ENCODE data around the gene NUS1.

GRCh38 chr6:117739869-117740268 is 64.6 kb downstream of the NUS1 start:
- TF ChIP-seq CTCF (conservative IDR thresholded peaks at IDR 0.05; ENCODE audit: low read depth in 2 of 2) (no peak), EZH2 (IDR thresholded peaks at IDR 0.05; ENCODE audit: low read depth, unreplicated experiment) (no peak), JUNB (IDR thresholded peaks at IDR 0.05; ENCODE audit: unreplicated experiment) (no peak), POLR2AphosphoS5 (IDR thresholded peaks at IDR 0.05; ENCODE audit: low read depth) (no peak), ZNF331 (CRISPR knock-in tag; IDR thresholded peaks at IDR 0.05; ENCODE audit: low read depth) (no peak), REST (IDR thresholded peaks at IDR 0.05; ENCODE audit: unreplicated experiment) (no peak), ETS1 (IDR thresholded peaks at IDR 0.05) (no peak), ZNF114 (CRISPR knock-in tag; IDR thresholded peaks at IDR 0.05) (no peak), CREB1 (CRISPR knock-in tag; IDR thresholded peaks at IDR 0.05; ENCODE audit: low read depth) (no peak), EZH2phosphoT487 (IDR thresholded peaks at IDR 0.05; ENCODE audit: unreplicated experiment) (no peak), NANOG (IDR thresholded peaks at IDR 0.05; ENCODE audit: borderline replicate concordance) (no peak)
